GM12865 (cell line): ENCODE measurements around the gene ACIN1.

ENCODE experiments used
- DNase-seq: peaks from one replicate; pipeline ENCODE4 v3.0.0; 2010; ENCODE audit warnings: low read depth
- H3K4me3 ChIP-seq: 2 replicates; pipeline ENCODE4 v1.5.1; 2011; ENCODE audit warnings: mild to moderate bottlenecking, low read depth, low read length, control low read depth
- CTCF ChIP-seq: IDR thresholded peaks from 2 replicates; pipeline ENCODE4 v1.5.1; 2011; ENCODE audit warnings: low read length, control low read depth, low read depth, inconsistent platforms; ENCODE audit not compliant: insufficient read depth; ENCODE audit errors: missing control alignments

The ACIN1 gene

GRCh38 chr14:23099212-23099861, 4.4 kb upstream of the ACIN1 start:
- no peak for TF ChIP-seq CTCF

GRCh38 chr14:23097786-23098185, 2.9 kb upstream of the ACIN1 start:
- TF ChIP-seq CTCF: no peak
- H3K4me3 ChIP-seq: no peak overlapping the region
- no peak for DNase-seq

More at GRCh38 chr14:23099212-23099861, 4.4 kb upstream of the ACIN1 start:
- H3K4me3 ChIP-seq: no peak overlapping the region
- no peak for DNase-seq

GRCh38 chr14:23095196-23096108, 516 bp upstream of the ACIN1 start, which contains the start of gene C14orf119:
C14orf119 (plus strand) TSS chr14:23095505; CDS start chr14:23097659, 2,154 bp downstream.
- TF ChIP-seq CTCF: no peak
- peak; percentile 99 for DNase-seq
- peak within 1 kb of the TSS; percentile 95 for H3K4me3 ChIP-seq

GRCh38 chr14:23093991-23094665, 808 bp downstream of the ACIN1 start:
- DNase-seq: peak; percentile 22
- peak overlapping the region; percentile 78 for H3K4me3 ChIP-seq
- peak; percentile 20 for TF ChIP-seq CTCF

- DNase-seq: no peak
- TF ChIP-seq CTCF: no peak
- H3K4me3 ChIP-seq: peak overlapping the region; percentile 78
Observed at GRCh38 chr14:23093526-23093925, 1.4 kb downstream of the ACIN1 start.

- H3K4me3 ChIP-seq: peak overlapping the region; percentile 78; the same call in 1 of the 2 replicates
- no peak for TF ChIP-seq CTCF
- no peak for DNase-seq
Observed at GRCh38 chr14:23093104-23093503, 1.8 kb downstream of the ACIN1 start.
